ENCODE data around the gene LCNL1.

The LCNL1 gene

GRCh38 chr9:136960212-136960937 lies 22.4 kb upstream of the LCNL1 start:
- DNase-seq = no peak

GRCh38 chr9:136960938-136961275 lies 21.9 kb upstream of the LCNL1 start:
- DNase-seq = no peak

GRCh38 chr9:136961279-136962065 lies 21.3 kb upstream of the LCNL1 start:
- no peak for DNase-seq

- no peak for DNase-seq
Measured at GRCh38 chr9:136962163-136962562, 20.6 kb upstream of the LCNL1 start.

- no peak for DNase-seq
Measured at GRCh38 chr9:136962701-136963248, 20.0 kb upstream of the LCNL1 start.

GRCh38 chr9:136963341-136963740 lies 19.5 kb upstream of the LCNL1 start:
- DNase-seq = no peak

GRCh38 chr9:136963751-136964150 lies 19.0 kb upstream of the LCNL1 start:
- no peak for DNase-seq

GRCh38 chr9:136964171-136964689 lies 18.6 kb upstream of the LCNL1 start:
- no peak for DNase-seq

- no peak for DNase-seq
Measured at GRCh38 chr9:136964833-136965422, 17.9 kb upstream of the LCNL1 start.

- peak; percentile 28 for DNase-seq
Measured at GRCh38 chr9:136965771-136966484, 16.9 kb upstream of the LCNL1 start.

- DNase-seq = no peak
Measured at GRCh38 chr9:136968333-136969127, 14.3 kb upstream of the LCNL1 start.

- no peak for DNase-seq
Measured at GRCh38 chr9:136969150-136969549, 13.6 kb upstream of the LCNL1 start.

GRCh38 chr9:136969774-136970173 lies 13.0 kb upstream of the LCNL1 start:
- no peak for DNase-seq

GRCh38 chr9:136970361-136970760 lies 12.4 kb upstream of the LCNL1 start:
- DNase-seq = no peak

GRCh38 chr9:136971746-136972145 lies 11.0 kb upstream of the LCNL1 start:
- DNase-seq = no peak

- DNase-seq = no peak
Measured at GRCh38 chr9:136972335-136972734, 10.5 kb upstream of the LCNL1 start.

GRCh38 chr9:136972743-136973142 lies 10.1 kb upstream of the LCNL1 start:
- DNase-seq = no peak

- no peak for DNase-seq
Measured at GRCh38 chr9:136973618-136974617, 8.9 kb upstream of the LCNL1 start.

- no peak for DNase-seq
Measured at GRCh38 chr9:136974817-136975535, 7.8 kb upstream of the LCNL1 start.

GRCh38 chr9:136975644-136976043 lies 7.1 kb upstream of the LCNL1 start:
- DNase-seq = peak; percentile 60

Data from activated CD4-positive, alpha-beta T cell treated with anti-CD3 and anti-CD28 coated beads for 48 hours (primary cell).